Liver (tissue), 9 donors: ENCODE measurements around the gene CES5A. TPM values are rescaled to one million over a fixed set of nuclear protein-coding genes. Genes with fewer than 3 reads are reported as not detected.

ENCODE experiments used
- DNase-seq: peaks from one replicate; pipeline ENCODE4 v3.0.0-alpha.2; 2017; ENCODE audit warnings: low spot score
- H3K27ac ChIP-seq, 2 donors: one replicate each; pipeline ENCODE4 v1.7.0; 2013; ENCODE audit warnings: inconsistent platforms in 2 of 2, low read length in 2 of 2, control low read depth in 1 of 2, low read depth in 1 of 2, mild to moderate bottlenecking in 1 of 2
- H3K27me3 ChIP-seq, 4 donors: one replicate each; pipeline versions ENCODE4 v1.6.1 to v1.7.0; 2013; ENCODE audit warnings: low read length in 3 of 4, inconsistent platforms in 1 of 4, mild to moderate bottlenecking in 1 of 4, moderate library complexity in 1 of 4; ENCODE audit not compliant: control insufficient read depth in 4 of 4, insufficient read depth in 4 of 4
- H3K36me3 ChIP-seq, 4 donors: one replicate each; pipeline versions ENCODE4 v1.6.1 to v1.7.0; 2013; ENCODE audit warnings: low read length in 3 of 4, mild to moderate bottlenecking in 3 of 4, low read depth in 1 of 4, moderate library complexity in 1 of 4; ENCODE audit not compliant: control insufficient read depth in 4 of 4, insufficient read depth in 3 of 4
- H3K4me1 ChIP-seq, 4 donors: one replicate each; pipeline versions ENCODE4 v1.6.1 to v1.7.0; 2013; ENCODE audit warnings: low read length in 3 of 4, mild to moderate bottlenecking in 3 of 4, moderate library complexity in 1 of 4; ENCODE audit not compliant: control insufficient read depth in 4 of 4, insufficient read depth in 4 of 4
- H3K4me3 ChIP-seq, 3 donors: one replicate each; pipeline versions ENCODE4 v1.6.1 to v1.7.0; 2013; ENCODE audit warnings: low read length in 3 of 3, control low read depth in 1 of 3, low read depth in 1 of 3, mild to moderate bottlenecking in 1 of 3
- H3K9ac ChIP-seq, 2 donors: one replicate each; pipeline ENCODE4 v1.7.0; 2013; ENCODE audit warnings: low read length in 2 of 2, mild to moderate bottlenecking in 2 of 2, moderate library complexity in 2 of 2, control low read depth in 1 of 2, low read depth in 1 of 2
- H3K9me3 ChIP-seq, 4 donors: one replicate each; pipeline versions ENCODE4 v1.6.1 to v1.7.0; 2013; ENCODE audit warnings: low read length in 3 of 4; ENCODE audit not compliant: control insufficient read depth in 4 of 4
- FOXA1 ChIP-seq: IDR thresholded peaks from 2 replicates; pipeline ENCODE4 v1.6.1; 2016; ENCODE audit warnings: antibody characterized with exemption
- FOXA2 ChIP-seq: IDR thresholded peaks from 2 replicates; pipeline ENCODE4 v1.6.1; 2016; ENCODE audit warnings: antibody characterized with exemption
- GABPA ChIP-seq, 2 donors: IDR thresholded peaks in 1 of 2; conservative IDR thresholded peaks in 1 of 2; 2 replicates each; pipeline ENCODE4 v1.6.1; 2016; ENCODE audit warnings: antibody characterized with exemption in 2 of 2, mild to moderate bottlenecking in 1 of 2, moderate library complexity in 1 of 2
- HNF4A ChIP-seq, 2 donors: conservative IDR thresholded peaks; 2 replicates each; pipeline ENCODE4 v1.6.1; 2016; ENCODE audit warnings: antibody characterized with exemption in 2 of 2, mild to moderate bottlenecking in 2 of 2
- HNF4G ChIP-seq: IDR thresholded peaks from 2 replicates; pipeline ENCODE4 v1.6.1; 2016; ENCODE audit warnings: antibody characterized with exemption
- NR2F2 ChIP-seq: IDR thresholded peaks from 2 replicates; pipeline ENCODE4 v1.6.1; 2016; ENCODE audit warnings: antibody characterized with exemption
- RAD21 ChIP-seq, 2 donors: IDR thresholded peaks; 2 replicates each; pipeline ENCODE4 v1.6.1; 2016; ENCODE audit warnings: antibody characterized with exemption in 2 of 2, mild to moderate bottlenecking in 2 of 2
- RXRA ChIP-seq, 2 donors: IDR thresholded peaks; 2 replicates each; pipeline ENCODE4 v1.6.1; 2017 to 2018; ENCODE audit warnings: antibody characterized with exemption in 2 of 2, mild to moderate bottlenecking in 1 of 2
- SP1 ChIP-seq: IDR thresholded peaks from 2 replicates; pipeline ENCODE4 v1.6.1; 2018; ENCODE audit warnings: antibody characterized with exemption, mild to moderate bottlenecking
- TAF1 ChIP-seq: conservative IDR thresholded peaks from 2 replicates; pipeline ENCODE4 v1.6.1; 2016; ENCODE audit warnings: antibody characterized with exemption, mild to moderate bottlenecking
- YY1 ChIP-seq: IDR thresholded peaks from 2 replicates; pipeline ENCODE4 v1.6.1; 2016; ENCODE audit warnings: antibody characterized with exemption, mild to moderate bottlenecking
- WGBS: extraction: QIAGEN DNeasy Blood & Tissue Kit; methylation state at CpG from one replicate; pipeline ENCODE4 v1.1.7; 2013; 5-methylcytosine and 5-hydroxymethylcytosine counted together
- polyA plus RNA-seq, 2 donors: library from polyadenylated mRNA; stranded (reverse) in 1 of 2; unstranded in 1 of 2; fragments of 200-250 nt in 1 of 2; fragments of >200 nt in 1 of 2; fragmentation: Nextera tagmentation in 1 of 2; extraction: Ambion mirVana in 1 of 2; gene quantifications; one replicate each; pipeline versions ENCODE4 v1.2.1 to v1.2.3, GENCODE V29; 2013 to 2015
- total RNA-seq, 2 donors: library from RNA; depleted of rRNA; stranded (reverse); fragments of >200 nt; gene quantifications; one replicate each; pipeline ENCODE4 v1.2.3, GENCODE V29; 2014
- TF ChIP-seq, protein P1 (sequence below): IDR thresholded peaks from 2 replicates; pipeline ENCODE4 v1.6.1; 2016; ENCODE audit warnings: antibody characterized with exemption
- TF ChIP-seq, protein P2 (sequence below): IDR thresholded peaks from 2 replicates; pipeline ENCODE4 v1.6.1; 2016; ENCODE audit warnings: antibody characterized with exemption
- TF ChIP-seq, protein P3 (sequence below): IDR thresholded peaks from 2 replicates; pipeline ENCODE4 v1.6.1; 2016; ENCODE audit warnings: antibody characterized with exemption, mild to moderate bottlenecking
- TF ChIP-seq, protein P4 (sequence below): IDR thresholded peaks from 2 replicates; pipeline ENCODE4 v1.6.1; 2016; ENCODE audit warnings: antibody characterized with exemption
- donor health status: healthy.
- donor health status: healthy.
- donor health status: healthy.
- donor health status: healthy.
- donor health status: healthy.

The CES5A gene, protein sequence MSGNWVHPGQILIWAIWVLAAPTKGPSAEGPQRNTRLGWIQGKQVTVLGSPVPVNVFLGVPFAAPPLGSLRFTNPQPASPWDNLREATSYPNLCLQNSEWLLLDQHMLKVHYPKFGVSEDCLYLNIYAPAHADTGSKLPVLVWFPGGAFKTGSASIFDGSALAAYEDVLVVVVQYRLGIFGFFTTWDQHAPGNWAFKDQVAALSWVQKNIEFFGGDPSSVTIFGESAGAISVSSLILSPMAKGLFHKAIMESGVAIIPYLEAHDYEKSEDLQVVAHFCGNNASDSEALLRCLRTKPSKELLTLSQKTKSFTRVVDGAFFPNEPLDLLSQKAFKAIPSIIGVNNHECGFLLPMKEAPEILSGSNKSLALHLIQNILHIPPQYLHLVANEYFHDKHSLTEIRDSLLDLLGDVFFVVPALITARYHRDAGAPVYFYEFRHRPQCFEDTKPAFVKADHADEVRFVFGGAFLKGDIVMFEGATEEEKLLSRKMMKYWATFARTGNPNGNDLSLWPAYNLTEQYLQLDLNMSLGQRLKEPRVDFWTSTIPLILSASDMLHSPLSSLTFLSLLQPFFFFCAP
- total RNA-seq: under 1 TPM in 1 of 2 donors, not detected in 1; 0.67 TPM
- 1 to 10 TPM in 1 of 2 donors, under 1 TPM in 1; 0.96 to 1.5 TPM for polyA plus RNA-seq

DNA sequence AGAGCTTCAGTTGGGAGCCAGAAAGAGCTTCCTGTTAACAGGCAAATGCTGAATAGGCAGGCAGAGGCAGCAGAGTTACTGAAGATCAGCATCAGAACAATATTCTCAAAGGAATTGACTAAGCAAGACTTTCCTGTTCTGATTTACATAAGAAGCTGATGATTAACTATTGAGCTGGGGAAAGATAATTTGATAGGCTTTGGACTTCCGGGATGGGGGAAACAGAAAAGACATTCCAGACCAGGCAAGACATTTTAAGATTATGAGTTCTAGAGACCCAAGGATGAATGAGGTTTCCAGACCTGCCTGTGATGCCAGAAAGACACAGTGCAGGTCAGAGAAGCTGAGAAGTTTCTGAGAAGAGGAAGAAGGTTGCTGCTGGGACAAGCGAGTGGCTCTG lies at the start of gene CES5A:
CES5A (minus strand) TSS at position 101 of the 400 bp plus-strand sequence. CDS start 152 bp downstream, outside the sequence.
- no peak within 1 kb of the TSS for H3K9ac ChIP-seq
- H3K36me3 ChIP-seq: no peaks in the 10 kb centered on the region
- peaks cover 0 to 20% (median 15%) of the 10 kb centered on the region in 4 donors for H3K4me1 ChIP-seq
- no peaks in the 10 kb centered on the region for H3K9me3 ChIP-seq
- no peak for DNase-seq
- no peak within 1 kb of the TSS for H3K4me3 ChIP-seq
- H3K27me3 ChIP-seq: no peaks in the 10 kb centered on the region
- WGBS: 69% methylated on average over 2 of the region's 2 CpGs
- TF ChIP-seq HNF4G (no peak), TAF1 (no peak), RAD21 (IDR thresholded peaks at IDR 0.05) (no peak), RXRA (IDR thresholded peaks at IDR 0.05) (no peak), NR2F2 (no peak), FOXA2 (no peak), YY1 (no peak)
- TF ChIP-seq, protein P1, sequence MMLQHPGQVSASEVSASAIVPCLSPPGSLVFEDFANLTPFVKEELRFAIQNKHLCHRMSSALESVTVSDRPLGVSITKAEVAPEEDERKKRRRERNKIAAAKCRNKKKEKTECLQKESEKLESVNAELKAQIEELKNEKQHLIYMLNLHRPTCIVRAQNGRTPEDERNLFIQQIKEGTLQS: no peak
- TF ChIP-seq, protein P2, sequence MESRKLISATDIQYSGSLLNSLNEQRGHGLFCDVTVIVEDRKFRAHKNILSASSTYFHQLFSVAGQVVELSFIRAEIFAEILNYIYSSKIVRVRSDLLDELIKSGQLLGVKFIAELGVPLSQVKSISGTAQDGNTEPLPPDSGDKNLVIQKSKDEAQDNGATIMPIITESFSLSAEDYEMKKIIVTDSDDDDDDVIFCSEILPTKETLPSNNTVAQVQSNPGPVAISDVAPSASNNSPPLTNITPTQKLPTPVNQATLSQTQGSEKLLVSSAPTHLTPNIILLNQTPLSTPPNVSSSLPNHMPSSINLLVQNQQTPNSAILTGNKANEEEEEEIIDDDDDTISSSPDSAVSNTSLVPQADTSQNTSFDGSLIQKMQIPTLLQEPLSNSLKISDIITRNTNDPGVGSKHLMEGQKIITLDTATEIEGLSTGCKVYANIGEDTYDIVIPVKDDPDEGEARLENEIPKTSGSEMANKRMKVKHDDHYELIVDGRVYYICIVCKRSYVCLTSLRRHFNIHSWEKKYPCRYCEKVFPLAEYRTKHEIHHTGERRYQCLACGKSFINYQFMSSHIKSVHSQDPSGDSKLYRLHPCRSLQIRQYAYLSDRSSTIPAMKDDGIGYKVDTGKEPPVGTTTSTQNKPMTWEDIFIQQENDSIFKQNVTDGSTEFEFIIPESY: no peak
- TF ChIP-seq, protein P3, sequence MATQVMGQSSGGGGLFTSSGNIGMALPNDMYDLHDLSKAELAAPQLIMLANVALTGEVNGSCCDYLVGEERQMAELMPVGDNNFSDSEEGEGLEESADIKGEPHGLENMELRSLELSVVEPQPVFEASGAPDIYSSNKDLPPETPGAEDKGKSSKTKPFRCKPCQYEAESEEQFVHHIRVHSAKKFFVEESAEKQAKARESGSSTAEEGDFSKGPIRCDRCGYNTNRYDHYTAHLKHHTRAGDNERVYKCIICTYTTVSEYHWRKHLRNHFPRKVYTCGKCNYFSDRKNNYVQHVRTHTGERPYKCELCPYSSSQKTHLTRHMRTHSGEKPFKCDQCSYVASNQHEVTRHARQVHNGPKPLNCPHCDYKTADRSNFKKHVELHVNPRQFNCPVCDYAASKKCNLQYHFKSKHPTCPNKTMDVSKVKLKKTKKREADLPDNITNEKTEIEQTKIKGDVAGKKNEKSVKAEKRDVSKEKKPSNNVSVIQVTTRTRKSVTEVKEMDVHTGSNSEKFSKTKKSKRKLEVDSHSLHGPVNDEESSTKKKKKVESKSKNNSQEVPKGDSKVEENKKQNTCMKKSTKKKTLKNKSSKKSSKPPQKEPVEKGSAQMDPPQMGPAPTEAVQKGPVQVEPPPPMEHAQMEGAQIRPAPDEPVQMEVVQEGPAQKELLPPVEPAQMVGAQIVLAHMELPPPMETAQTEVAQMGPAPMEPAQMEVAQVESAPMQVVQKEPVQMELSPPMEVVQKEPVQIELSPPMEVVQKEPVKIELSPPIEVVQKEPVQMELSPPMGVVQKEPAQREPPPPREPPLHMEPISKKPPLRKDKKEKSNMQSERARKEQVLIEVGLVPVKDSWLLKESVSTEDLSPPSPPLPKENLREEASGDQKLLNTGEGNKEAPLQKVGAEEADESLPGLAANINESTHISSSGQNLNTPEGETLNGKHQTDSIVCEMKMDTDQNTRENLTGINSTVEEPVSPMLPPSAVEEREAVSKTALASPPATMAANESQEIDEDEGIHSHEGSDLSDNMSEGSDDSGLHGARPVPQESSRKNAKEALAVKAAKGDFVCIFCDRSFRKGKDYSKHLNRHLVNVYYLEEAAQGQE: no peak
- H3K27ac ChIP-seq: no peak within 1 kb of the TSS

DNA sequence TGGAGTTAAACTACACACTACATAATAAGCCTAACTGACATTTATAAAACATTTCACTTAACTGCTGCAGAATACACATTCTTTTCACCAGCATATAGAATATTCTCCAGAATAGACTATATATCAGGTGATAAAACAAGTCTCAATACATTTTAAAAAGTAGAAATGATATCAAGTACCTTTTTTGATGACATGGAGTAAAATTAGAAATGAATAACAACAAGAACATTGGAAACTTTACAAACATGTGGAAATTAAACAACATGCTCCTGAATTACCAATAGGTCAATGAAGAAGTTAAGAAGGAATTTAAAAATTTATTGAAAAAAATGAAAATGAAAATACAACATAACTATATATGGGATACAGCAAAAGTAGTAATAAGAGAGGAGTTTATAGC lies 47.5 kb upstream of the CES5A start:
- Histone ChIP-seq H3K4me3 (no peak overlapping the region), H3K27ac (no peak overlapping the region)
- no peak for DNase-seq
- TF ChIP-seq, protein P1: no peak
- TF ChIP-seq SP1: no peak
- no peak for TF ChIP-seq NR2F2
- no peak for TF ChIP-seq TAF1
- no peak for TF ChIP-seq YY1
- TF ChIP-seq, protein P4, sequence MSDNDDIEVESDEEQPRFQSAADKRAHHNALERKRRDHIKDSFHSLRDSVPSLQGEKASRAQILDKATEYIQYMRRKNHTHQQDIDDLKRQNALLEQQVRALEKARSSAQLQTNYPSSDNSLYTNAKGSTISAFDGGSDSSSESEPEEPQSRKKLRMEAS: no peak
- TF ChIP-seq GABPA (IDR thresholded peaks at IDR 0.05 in 1 of 2, conservative IDR thresholded peaks at IDR 0.05 in 1 of 2): no peak
- no peak for TF ChIP-seq FOXA1
- TF ChIP-seq RXRA (IDR thresholded peaks at IDR 0.05): no peak
- no peak for TF ChIP-seq RAD21 (IDR thresholded peaks at IDR 0.05)
- TF ChIP-seq HNF4G: no peak
- no peak for TF ChIP-seq HNF4A (conservative IDR thresholded peaks at IDR 0.05)
- TF ChIP-seq, protein P2: no peak
- TF ChIP-seq, protein P3: no peak
- no peak for TF ChIP-seq FOXA2

More for the DNA sequence above, 47.5 kb upstream of the CES5A start:
- H3K36me3 ChIP-seq: no peaks in the 10 kb centered on the region
- H3K9ac ChIP-seq: no peak overlapping the region
- H3K27me3 ChIP-seq: no peaks in the 10 kb centered on the region
- H3K4me1 ChIP-seq: no peaks in the 10 kb centered on the region
- no peaks in the 10 kb centered on the region for H3K9me3 ChIP-seq
